GM12875 (cell line): ENCODE data around the gene SLC4A5.
"Not testable (repeated sequence)": the region's sequence is repeated elsewhere in the genome, so short reads cannot be mapped to it uniquely, and the experiment has no call there.

Source experiments
- H3K4me3 ChIP-seq: one replicate; pipeline ENCODE4 v1.5.1; 2011; ENCODE audit warnings: low read depth, low read length, control low read depth
- CTCF ChIP-seq: IDR thresholded peaks from 2 replicates; pipeline ENCODE4 v1.5.1; 2011; ENCODE audit warnings: low read depth, mild to moderate bottlenecking, control low read depth, inconsistent platforms, low read length, moderate library complexity, borderline replicate concordance; ENCODE audit not compliant: insufficient read depth

Gene SLC4A5

DNA sequence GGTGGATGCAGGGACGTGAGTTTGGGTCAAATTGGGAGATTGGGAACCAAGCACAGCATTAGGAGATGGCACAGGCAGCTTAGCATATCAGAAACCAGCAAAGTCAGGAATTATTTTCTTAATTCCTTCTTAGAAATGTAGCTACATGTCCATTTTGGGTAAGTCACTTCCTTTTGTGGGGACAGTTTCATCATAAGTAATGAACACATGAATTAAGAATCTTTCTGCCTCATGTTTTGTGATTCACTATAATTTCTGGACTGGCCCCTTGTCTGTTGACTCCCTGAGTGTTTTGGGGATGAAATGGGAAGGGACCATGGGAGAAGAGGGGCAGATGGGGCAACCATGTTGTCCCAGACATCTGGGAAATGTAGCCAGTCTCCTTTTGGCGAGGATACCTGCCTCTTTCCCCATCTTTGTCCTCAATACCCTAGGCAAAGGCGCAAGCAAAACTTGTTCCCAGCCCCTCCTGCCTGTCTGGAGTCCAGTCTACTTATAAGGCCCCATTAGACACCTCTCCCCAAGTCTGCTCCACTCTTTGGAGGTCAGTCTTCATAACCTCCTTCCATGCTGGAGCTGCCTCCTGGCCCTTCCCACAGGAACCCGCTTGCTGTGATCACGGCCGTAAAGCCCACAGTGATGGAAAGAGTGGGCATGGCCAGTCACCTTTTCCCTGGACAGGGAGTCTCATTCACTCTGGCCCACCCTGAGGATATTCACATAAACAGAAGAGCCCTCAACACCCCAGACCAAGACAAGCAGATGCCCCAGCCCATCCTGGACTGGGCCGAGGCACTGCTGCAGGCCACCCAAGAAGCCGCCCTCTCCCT lies 119.1 kb downstream of the SLC4A5 start:
- TF ChIP-seq CTCF, result no peak
- no peak overlapping the region for H3K4me3 ChIP-seq

GRCh38 chr2:74222300-74222650 lies 120.9 kb downstream of the SLC4A5 start:
- TF ChIP-seq CTCF, result no peak
- H3K4me3 ChIP-seq, result no peak overlapping the region

GRCh38 chr2:74221604-74222299 lies 121.5 kb downstream of the SLC4A5 start:
- no peak overlapping the region for H3K4me3 ChIP-seq

DNA sequence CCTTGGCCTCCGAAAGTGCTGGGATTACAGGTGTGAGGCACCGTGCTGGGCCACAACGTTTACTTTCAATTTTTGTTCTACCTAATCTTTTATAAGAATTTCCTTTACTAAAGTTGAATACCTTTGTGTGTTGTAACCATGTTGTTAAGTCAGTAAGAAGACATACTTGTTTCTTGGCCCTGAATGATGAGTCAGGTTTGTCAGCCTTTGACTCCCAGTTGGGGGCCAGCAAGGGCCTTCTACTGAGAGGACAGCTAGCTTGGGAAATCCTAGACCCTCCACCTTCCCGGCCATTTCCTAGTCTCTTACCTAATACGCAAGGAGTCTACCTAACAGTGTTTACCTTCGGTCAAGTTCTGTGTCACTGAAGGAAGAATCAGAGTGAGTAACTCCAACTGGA lies 122.1 kb downstream of the SLC4A5 start:
- TF ChIP-seq CTCF, result no peak
- H3K4me3 ChIP-seq, result no peak overlapping the region

More at GRCh38 chr2:74221604-74222299, 121.5 kb downstream of the SLC4A5 start:
- no peak for TF ChIP-seq CTCF

GRCh38 chr2:74219846-74220486 lies 123.2 kb downstream of the SLC4A5 start:
- no peak overlapping the region for H3K4me3 ChIP-seq
- TF ChIP-seq CTCF, result no peak

DNA sequence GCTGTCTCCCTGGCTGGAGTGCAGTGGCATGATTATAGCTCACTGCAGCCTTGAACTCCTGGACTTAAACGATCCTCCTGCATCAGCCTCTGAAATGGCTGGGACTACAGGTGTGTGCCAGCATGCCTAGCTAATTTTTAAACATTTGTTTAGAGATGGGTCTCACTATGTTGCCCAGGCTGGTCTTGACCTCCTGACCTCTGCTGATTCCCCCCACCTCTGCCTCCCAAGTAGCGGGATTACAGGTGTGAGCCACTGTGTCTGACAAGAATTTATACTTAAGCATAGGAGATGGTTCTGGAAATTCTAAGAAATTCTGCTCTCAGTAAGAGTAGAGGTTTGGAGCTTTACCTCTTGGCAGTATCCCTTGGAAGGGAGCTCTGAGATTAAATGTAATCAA lies 126.6 kb downstream of the SLC4A5 start:
- TF ChIP-seq CTCF, result no peak
- H3K4me3 ChIP-seq, result no peak overlapping the region

- not testable (repeated sequence) for H3K4me3 ChIP-seq
These were observed 127.4 kb downstream of the SLC4A5 start for GRCh38 chr2:74215771-74216170.
